GM19023 (cell line): ENCODE results near the gene SCYGR4.
"Not testable (repeated sequence)": the region's sequence is repeated elsewhere in the genome, so short reads cannot be mapped to it uniquely, and the experiment has no call there.

ENCODE experiments used
- ATAC-seq: cut with Tn5 transposase; IDR thresholded peaks from one replicate; pipeline ENCODE4 v1.9.1; 2021; ENCODE audit warnings: mild to moderate bottlenecking, moderate library complexity; ENCODE audit not compliant: unreplicated experiment

The SCYGR4 gene, protein sequence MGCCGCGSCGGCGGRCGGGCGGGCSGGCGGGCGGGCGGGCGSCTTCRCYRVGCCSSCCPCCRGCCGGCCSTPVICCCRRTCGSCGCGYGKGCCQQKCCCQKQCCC

DNA sequence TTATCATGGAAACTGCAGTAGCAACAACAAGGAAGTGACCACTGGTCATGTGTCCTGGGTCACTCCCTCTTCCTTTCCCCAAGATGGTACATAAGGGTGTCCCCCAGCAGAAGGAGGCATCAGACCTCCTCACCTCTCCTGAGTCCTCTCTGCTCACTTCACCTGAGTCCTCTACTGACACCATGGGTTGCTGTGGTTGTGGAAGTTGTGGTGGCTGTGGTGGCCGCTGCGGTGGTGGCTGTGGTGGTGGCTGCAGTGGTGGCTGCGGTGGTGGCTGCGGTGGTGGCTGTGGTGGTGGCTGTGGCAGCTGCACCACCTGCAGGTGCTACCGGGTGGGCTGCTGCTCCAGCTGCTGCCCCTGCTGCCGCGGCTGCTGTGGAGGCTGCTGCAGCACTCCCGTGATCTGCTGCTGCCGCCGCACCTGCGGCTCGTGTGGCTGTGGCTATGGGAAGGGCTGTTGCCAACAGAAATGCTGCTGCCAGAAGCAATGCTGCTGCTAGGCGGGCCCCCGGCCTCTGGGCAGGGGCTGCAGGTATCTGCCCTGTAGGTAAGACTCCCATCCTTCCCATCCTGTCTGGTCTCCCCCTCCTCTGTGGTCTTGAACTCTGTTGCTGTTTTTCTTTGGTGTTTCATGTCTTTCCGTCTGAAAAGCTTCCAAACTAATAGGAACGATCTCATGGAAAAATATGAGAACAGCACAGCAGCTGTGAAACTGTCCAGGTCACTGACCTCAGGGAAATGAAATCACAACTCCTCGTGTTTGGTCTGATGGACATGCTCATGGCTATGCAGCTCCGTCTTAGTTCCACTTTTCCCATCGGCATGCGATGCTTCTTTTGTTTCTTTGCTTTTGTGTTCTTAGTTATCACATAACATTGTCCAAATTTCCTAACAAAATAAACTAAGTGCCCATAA, at the start of gene SCYGR4:
Gene SCYGR4 (plus strand): TSS at position 183 of the 915 bp plus-strand sequence. CDS start 0 bp downstream, at position 183.
- ATAC-seq, result no peak

DNA sequence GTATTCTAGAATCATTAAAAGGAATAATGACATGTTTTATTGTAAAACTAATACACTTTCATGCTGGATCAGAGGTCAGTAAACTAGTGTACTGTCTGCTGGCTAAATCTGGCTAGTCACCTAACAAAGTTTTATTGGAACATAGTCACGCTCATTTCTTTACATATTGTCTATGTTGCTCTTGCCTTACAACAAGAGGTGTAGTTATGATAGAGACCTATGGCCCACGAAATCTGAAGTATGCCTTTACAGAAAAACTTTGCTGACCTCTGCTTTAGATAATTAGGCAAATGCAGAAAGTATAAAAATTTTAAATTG, 48.5 kb upstream of the SCYGR4 start:
- ATAC-seq, result no peak

DNA sequence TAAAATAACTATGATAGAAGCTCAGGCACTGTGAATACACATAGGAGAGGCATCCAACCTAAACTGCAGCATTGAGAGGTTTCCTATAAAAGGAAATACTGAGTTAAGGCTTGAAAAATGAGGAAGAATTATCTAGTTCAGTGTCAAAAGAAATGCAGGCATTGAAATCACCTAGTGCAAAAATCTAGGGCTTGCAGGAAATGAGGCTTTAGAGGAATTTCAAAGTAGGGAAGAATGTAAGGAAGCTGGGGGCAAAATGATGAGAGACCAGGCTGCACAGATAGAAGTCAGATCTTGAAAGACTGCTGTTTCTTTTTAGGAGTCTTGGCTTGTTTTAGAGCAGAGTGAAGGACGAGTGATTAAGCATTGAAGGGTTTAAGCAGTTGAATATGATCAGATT, 46.7 kb upstream of the SCYGR4 start:
- no peak for ATAC-seq

DNA sequence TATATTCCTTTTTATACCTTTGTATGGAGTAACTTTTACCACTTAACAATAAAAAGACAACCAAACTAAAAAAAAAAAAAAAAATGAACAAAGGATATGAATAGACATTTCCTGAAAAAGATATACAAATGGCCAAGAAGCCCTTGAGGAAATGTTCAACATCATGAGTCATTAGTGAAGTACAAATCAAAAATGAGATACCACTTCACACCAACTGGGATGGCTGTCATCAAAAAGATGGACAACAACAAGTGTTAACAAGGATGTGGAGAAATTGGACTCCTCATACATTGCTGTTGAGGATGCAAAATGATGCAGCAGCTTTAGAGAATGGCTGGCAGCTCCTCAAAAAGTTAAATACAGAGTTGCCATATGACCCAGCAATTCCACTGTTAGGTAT, 41.2 kb upstream of the SCYGR4 start:
- ATAC-seq, result no peak

DNA sequence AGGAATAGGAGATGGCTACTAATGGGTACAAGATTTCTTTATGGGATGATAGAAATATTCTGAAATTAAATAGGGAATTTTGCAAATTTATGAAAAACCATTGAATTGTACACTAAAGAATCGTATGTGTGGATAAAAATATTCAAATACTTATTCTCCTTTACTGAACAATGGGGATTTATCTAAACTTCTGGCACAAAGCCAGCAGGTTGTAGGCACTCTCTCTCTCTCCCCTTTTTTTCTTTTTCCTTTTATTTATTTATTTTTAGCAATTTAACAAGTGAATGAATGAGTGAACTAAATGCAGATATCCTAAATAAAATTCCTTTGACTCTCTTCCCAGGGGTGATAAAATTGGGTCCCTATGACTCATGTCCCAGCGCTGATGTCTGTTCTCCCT, 40.5 kb upstream of the SCYGR4 start:
- ATAC-seq, result no peak

DNA sequence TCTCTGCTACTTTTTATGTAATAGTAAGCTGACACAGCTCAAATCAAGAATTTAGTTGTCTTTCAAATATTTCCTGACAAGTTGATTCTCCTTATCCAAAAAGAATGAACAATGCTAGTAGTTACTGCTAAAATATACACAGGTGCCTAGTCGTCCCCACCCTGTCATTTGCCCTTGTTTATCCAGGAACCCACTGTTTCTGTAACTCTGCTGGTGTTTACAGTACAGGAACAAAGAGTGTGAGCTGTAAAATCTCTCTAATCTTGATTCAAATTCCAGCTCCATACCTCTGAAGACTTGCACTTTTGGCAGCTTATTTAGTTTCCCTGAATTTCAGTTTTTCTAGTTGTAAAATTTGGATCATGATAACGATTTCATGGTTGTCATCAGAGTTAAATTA, 39.7 kb upstream of the SCYGR4 start:
- no peak for ATAC-seq

DNA sequence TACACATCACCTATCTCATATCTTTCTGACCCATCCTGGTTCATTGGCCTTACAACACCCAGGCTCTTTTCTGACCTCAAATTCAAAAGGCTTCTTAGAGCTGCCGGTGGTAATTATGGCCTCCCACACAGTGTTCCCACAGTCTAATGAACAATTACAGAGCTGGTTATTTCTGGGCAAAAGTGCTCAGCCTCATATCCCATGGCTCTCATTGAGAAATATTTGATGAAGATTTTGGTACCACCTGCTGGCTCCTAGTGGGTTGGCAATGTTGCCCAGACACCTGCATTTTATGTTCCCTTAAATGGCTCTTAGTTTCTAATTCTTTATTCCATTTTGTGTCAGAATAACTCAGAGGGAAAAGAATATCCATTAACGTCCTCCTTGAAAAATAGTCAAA, 38.7 kb upstream of the SCYGR4 start:
- ATAC-seq, result no peak

DNA sequence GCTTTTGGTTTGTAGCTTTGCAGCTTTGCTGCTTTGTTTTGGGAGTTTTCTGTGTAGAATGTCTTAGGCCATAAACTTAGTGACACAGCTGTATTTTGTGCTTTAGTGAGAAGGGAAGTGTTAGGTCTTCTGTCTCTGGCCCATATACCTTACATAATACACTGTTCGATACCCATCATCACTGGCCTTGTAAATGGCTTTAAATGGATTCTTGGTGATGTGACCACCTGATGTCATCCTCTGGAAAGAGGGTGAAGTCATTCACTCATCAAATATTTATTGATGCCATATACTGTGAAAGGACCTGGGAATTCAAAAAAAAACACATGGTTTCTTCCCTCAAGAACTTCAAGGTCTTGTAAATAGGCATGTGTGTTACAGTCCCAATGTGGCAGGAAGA, 37.5 kb upstream of the SCYGR4 start:
- no peak for ATAC-seq

DNA sequence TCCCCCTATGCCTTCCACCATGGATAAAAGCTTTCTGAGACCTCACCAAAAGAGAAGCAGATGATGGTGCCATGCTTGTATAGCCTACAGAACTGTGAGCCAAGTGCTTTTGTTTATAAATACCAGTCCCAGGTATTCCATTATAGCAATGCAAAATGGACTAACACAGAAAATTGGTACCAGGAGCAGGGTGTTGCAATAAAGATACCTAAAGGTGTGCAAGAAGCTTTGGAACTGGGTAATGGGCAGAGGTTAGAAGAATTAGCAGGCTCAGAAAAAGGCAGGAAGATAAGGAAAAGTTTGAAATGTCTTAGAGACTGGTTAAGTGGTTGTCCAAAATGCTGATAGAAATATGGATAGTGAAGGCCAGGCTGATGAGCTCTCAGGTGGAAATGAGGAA, 34.9 kb upstream of the SCYGR4 start:
- ATAC-seq, result no peak

DNA sequence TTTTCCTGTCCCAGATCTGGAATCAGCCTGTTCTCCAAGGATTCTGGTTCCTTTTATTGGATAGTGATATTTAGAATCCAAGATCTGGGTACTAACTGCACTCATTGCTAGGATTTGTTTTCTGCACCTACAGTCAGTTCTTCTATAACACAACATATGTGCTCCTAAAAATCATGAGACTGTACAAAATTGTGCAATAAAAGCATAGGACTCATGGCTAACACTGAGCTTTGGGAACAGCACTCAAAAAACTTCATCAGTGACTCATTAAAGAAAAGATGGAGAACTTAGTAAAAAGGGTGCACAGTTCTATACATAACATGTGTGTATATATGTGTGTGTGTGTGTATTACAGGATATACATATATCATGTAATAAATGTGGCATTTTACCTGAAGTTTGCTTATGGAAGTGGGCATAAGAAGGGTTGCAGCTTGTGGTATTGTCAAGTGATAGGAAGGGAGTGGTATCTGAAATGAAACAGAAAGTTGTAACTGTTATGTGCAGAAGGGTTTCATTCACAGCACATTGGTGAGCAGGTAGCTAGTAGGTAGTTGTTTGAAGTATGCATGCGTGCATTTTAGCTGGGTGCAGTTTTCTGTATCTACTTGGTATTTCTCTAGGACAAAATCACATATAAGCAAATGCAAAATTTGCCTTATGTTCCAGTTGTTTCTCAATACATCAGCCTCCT, 24.5 kb upstream of the SCYGR4 start:
- ATAC-seq, result peak; percentile 67

DNA sequence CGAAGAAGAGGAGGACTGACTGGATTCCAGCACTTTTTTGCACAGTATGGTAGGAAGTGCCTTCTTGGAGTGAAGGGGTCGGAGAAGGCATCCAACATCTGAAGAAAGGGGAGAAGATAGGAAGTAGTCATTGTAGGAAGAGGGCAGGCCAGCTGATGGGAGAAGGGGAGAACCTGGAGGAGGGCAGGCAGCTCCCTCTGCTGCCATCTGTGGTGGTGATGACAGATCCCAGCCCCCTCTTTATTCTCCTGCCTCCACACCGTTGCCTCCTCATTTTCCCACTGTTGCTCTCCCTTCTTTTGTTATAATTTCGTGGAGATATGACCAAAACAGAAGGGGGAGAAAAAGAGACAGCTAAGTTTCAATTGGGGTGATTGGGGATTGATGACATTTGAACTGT, 21.5 kb upstream of the SCYGR4 start:
- ATAC-seq, result no peak

DNA sequence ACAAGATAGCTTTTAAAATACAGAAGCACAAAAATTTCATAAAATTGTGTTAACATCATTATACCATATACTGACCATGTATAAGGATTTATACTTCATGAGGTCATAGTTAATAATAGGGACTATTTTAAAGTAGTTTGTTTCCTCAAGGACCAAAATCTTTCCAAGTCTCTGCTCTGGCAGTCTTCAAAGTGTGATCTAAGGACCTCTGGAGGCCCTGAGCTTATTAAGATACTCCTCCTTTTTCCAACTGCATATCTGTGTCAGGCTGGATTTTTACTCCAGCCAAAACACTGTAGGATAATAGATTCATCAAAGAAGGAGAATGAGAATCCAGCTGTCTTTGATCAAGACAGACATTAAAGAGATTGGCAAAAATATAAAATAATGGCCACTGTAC, 20.3 kb upstream of the SCYGR4 start:
- ATAC-seq, result no peak

DNA sequence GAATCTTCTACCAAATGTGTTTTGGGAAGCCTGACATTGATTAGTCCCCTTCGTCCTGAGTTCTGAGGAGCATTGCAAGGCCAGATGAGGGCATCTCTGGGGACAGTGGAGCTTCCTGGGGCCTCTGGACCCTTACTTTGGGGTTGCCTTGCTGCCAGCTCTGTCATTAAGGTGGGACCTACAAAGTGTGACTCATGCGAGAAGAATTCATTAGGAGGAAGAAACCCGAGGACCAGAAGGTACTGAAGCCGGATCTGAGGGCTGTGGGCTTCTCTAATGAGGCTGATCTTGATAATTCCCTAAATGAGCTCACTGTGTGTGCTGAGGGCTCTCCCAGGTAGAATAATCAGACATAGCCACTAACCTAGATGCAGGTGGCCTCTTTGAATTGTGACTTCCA, 19.3 kb upstream of the SCYGR4 start:
- ATAC-seq, result no peak

DNA sequence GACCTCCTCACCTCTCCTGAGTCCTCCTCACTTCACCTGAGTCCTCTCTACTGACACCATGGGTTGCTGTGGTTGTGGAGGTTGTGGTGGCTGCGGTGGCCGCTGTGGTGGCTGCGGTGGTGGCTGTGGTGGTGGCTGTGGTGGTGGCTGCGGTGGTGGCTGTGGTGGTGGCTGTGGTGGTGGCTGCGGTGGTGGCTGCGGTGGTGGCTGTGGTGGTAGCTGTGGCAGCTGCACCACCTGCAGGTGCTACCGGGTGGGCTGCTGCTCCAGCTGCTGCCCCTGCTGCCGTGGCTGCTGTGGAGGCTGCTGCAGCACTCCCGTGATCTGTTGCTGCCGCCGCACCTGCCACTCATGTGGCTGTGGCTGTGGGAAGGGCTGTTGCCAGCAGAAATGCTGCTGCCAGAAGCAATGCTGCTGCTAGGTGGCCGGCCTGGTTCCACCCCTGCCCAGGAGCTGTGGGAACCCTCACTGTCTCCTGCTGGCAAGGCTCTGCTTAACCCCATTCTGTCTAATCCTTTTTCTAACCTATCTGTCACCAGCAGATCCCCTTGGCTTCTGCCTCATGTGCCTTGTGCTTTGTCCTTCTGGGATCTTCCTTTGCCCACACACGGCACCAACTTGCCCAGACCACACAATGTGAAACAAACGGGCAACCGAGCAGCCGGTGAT, 18.3 kb upstream of the SCYGR4 start, which contains the start of gene SCYGR2:
Gene SCYGR2 (plus strand): TSS at position 59 of the 669 bp plus-strand sequence. CDS start 0 bp downstream, at position 59.
- ATAC-seq, result not testable (repeated sequence)

DNA sequence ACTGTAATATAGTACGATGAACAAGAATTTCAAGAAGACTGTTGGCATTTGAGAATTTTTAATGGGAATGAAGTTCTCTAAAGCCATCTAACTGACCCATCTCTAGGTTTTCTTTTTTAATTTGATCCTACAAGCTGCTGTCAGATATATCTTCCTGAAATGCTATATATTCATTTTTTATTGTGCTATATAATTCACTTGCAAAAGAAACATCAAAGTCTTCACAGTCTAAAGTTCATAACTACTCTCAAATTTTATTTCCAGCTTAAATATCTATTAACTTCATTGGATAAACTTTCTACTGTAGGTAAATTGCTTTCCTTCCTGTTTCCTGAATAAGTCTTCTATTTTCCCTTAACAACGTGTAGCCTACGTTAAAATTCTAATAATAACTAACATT, 14.9 kb upstream of the SCYGR4 start:
- ATAC-seq, result no peak

DNA sequence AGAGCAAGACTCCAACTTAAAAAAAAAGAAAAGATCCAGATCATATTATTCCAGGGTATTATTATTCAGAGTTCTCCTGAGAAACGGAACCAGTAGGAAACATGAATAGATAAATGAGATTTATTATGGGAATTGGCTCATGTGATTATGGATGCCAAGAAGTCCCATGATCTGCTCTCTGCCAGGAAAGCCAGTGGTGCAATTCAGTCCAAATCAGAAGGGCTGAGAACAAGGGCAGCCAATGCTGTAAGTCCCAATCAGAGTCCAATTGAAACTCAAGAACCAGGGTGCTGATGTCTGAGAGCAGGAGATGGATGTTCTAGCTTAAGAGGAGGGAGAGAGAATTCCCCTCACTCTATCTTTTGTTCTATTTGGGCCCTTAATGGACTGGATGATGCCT, 10.8 kb upstream of the SCYGR4 start:
- ATAC-seq, result no peak

DNA sequence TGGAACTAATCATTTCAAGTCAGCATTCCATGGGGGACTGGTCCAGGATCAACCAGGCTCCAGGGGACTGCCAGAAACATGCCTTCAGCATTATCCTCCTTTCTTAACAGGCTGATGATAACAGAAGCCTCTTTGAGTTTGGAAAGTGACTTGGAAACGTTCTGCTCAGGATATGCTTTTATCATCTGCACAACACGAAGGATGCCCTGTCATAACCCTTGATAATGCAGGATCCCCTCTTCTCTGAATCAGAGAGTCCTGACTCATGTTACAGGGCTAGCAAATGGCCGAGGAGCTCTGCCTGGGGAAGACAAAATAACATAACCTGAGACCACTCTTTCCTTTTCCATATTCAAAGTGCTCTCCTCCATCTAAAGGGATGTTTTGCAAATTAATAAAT, 9.4 kb upstream of the SCYGR4 start:
- ATAC-seq, result no peak

DNA sequence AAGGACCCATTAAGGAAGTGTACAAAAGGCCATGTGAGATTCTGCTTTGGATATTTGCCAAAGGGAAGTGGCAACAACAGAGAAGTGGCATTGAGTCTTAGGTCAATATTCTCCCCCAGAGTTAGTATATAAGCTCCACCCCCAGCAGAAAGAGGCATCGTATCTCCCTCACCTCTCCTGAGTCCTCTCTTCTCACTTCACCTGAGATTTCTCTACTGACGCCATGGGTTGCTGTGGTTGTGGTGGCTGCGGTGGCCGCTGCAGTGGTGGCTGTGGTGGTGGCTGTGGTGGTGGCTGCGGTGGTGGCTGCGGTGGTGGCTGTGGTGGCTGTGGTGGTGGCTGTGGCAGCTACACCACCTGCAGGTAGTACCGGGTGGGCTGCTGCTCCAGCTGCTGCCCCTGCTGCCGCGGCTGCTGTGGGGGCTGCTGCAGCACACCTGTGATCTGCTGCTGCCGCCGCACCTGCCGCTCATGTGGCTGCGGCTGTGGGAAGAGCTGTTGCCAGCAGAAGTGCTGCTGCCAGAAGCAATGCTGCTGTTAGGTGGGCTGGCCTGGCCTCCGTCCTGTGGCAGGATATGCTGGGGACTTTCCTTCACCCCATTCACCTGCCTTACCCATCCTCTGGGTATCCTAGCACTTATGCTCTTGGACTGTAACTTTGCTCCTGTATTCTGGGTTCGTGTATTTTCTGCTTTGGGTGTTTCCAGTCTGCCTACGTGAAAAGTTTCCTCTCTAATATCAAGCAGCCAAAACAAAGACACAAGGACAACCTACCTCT, 8.5 kb upstream of the SCYGR4 start:
- no peak for ATAC-seq

DNA sequence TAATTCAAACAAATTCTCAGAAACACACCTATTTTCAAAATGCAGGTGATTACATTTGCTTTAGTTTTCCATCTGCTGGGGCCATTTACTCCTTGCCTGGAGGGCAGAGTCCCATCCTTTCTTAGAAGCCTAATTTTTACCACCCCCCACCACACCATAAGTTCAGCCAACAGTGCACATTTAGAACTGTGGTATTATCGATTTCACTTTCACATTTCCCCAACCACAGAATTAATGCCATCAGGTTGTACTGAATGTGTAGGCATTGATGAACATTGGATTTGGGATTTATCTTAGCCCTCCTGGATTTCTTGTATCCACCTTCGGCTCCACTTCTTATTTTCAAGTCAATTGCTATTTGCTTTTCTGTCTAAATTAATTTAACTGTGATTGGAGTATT, 7.2 kb upstream of the SCYGR4 start:
- no peak for ATAC-seq

DNA sequence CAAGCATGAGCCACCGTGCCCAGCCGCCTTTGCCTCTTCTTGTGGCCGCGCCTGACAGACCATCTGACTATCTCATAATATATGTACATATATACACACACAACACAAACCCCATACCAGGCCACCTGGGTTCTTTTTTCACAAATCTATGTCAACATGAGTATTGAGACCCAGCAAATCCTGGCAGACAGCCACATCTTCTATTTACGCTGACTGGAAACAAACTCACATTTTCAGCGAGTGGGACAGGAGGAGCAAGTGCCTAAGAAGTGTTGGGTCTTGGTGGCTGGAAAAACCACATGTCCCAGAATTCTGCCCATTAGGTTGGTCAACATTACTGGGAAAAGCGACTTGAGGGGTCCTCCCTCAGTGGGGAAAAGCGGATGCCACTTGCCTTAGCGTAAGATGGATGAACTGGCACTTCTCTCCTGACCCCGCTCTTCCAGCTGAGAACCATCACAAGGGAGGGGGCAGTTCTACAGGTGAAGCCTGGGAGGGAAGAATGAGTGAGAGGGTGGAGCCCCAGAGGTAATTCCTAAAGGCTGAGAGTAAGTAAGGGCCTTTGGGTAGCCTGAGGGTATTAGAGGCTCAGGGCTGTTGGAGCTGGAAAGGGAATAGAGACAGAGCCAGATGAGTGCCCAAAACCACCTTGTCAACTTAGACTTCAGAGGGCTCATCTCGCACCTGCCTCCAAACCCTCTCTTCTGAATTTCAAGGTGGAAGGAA, 4.6 kb upstream of the SCYGR4 start:
- no peak for ATAC-seq
